HG02763 (cell line): Measurements from ENCODE around the gene FBRS.

Experiments used
- ATAC-seq: cut with Tn5 transposase; IDR thresholded peaks from one replicate; pipeline ENCODE4 v1.9.1; 2021; ENCODE audit warnings: mild to moderate bottlenecking, moderate library complexity; ENCODE audit not compliant: unreplicated experiment

FBRS gene

DNA sequence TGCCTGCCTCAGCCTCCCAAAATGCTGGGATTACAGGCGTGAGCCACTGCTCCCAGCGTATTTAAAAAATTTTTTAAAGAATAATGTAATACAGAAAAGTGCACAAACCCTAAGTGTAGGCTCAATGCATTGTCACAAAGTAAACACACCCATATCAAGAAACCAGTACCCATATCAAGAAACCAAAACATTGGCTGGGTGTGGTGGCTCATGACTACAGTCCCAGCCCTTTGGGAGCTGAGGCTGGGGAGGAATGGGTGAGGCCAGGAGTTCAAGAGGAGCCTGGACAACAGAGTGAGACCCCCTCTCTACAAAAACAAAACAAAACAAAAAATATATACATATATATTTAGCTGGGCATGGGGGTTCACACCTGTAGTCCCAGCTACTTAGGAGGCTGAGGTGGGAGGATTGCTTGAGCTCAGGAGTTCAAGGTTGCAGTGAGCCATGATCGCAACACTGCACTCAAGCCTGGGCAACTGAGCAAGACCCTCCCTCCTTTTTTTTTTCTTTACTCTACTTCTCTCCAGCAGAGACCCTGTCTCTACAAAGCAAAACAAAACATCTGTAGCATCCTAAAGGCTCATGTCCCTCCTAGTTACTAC is 16.8 kb upstream of the FBRS start:
- ATAC-seq: no peak

DNA sequence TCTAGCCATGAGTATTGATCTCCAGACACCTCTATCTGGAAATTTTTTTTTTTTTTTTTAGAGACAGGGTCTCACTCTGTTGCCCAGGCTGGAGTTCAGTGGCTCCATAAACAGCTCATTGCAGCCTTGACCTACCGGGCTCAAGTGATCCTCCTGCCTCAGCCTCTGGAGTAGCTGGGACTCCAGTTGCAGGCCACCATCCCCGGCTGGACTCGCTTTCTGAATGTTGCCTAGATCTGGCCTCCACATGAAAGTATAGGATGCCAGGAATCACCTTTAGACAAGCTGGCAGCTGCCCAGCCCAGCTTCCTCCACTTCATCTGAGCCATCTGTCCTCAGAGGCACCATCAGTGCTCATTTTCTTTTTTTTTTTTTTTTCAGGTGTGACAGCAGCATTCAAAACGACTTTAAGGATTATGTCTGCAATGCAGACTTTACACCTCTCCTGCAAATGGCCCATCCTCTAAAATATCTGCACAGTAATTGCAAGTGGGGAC is 13.8 kb upstream of the FBRS start:
- no peak for ATAC-seq

DNA sequence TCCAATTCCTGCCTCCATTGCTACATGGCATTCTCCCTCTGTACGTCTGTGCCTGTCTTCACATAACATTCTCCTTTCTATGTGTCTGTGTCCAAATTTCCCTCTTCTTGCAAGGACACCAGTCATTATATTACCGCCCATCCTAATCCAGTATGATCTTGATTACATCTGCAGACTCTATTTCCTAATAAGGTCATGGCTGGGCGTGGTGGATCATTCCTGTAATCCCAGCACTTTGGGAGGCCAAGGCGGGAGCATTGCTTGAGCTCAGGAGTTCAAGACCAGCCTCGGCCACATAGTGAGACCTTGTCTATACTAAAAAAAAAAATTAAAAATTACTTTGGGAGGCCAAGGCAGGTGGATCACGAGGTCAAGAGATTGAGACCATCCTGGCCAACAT is 12.5 kb upstream of the FBRS start:
- ATAC-seq: no peak

DNA sequence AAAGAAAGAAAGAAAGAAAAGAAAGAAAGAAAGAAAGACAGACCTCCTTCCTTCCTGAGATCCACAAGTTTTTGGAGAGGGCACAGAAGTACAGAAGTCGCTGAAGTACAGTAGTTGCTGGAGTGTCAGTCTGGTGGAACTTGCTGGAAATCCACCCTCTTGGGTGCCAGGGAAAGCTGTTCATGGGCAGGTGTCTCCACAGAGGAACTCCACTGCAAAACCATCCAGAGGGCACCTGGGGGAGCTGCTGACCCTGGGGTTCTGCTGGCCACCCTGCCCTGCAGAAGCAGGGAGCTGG is 11.0 kb upstream of the FBRS start:
- ATAC-seq: no peak

DNA sequence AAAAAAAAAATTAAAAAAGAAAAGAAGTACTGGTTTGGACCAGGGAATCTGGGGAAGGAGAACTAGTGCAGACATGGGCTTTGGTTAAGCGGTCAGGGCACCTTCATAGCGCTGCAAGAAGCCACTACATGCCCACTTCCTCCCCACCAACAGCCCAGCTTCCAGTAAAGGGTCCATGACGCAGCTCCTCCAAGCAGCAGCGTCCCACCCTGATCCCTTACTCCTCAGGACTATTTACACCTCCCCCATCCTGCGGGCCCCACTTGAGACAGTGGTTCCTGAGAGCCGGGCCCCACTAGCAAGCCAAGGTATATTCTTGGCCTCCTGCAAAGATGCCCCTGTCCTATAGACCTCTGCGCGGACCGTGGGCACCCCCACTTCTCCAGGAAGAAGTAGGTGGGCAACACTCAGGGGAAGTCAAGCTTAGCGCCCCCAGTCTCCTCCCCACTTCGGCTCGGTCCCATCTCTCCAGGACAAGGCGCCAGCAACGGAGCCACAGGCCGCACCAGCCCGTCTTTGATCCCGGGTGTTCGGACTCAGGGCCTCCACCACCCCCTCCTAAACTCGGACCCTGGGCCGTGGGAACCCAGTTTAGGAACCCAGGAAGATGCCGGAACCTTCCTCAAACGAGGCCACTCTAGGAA is 8.4 kb upstream of the FBRS start:
- peak; percentile 2 for ATAC-seq

DNA sequence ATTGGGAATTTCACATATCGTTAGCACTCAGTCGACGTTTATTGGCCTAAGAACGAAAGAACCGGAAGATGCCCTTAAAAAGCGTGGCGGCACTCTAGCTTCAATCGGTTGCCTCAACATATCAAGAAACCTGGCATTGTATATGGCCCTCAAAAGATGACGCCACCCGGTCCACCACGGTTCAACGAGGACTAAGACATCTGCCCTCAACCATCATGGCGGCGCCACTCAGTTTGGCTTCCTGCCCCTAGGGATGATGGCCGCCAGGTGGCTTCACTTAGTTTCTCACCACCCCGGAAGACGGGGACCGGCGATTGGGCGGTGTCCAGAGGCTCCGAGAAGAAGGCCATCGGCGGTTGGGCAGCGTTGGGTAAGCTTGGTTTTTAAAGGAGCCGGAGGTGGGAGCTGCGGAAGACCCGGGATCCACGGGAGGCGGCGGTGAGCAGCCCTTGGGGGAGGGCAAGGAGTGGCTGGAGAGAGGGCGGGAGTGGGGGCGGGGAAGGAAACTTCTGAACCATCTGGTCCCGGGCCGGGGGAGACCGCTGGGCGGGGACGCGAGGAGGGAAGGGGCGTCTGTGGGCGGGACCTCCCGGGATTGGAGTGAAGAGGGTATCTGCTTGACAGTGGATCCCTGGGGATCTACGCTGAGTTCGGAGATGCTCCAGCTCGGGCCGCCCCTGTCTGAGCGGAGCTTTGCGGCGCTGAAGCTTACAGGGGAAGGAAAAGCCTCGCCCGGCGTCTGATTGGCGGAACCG is 7.7 kb upstream of the FBRS start, which contains the start of gene PRR14:
Gene PRR14 (plus strand): TSS at position 592 of the 755 bp plus-strand sequence. CDS start 686 bp downstream, outside the sequence.
- peak; percentile 67 for ATAC-seq

DNA sequence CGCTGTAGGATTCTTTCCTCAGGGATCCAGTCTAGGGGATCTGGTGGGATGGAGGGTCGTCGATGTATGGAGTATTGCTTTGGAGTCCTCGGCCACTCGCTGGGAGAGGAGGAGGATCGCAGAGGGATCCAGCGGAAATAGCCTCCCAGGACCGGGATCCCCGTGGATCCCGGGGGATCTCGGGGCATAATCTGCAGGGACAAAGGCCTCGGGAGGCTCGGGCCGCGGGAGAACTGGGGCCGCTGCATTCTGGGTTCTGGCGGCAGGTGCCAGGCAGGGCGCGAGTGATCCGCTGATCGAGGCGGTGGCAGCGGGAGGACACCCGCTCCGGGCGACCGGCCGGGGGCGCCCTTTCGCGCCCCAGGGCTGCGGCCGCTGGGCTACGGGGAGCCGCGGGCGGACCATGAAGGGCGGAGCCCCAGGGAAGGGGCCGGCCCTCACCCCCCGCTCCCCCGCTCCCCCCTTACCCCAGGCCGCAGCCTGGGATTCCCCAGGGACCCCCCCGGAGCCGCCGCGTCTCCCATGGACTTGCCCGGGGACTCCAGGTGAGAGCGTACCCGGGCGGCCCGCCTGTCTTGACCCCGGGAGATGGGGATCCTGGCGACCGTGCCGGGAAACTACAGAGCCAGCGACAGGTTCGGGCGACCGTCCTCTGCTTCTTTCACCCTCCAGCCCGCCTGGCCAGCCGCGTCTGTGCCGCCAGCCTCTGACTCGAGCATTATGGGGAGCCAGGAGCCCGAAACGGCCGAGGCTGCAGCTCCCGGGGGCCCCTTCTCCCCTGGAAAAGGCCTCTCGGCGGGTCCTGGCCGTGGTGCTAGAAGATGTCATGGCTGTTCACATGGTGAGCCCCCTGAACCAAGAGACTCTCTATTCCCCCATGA is 6.9 kb upstream of the FBRS start:
- peak; percentile 52 for ATAC-seq

DNA sequence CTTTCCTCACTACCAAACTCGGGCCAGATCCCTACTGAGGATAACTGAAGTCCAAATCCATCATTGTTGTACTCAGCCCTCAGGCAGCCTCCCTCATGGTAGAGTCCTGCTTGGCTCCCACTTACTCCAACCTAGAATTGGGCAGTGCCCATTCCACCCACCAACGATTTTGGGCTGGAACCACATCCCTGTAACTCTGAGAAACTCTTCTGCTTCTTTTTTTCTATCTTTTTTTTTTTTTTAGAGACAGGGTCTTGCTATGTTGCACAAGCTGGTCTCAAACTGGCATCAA is 6.3 kb upstream of the FBRS start:
- no peak for ATAC-seq

DNA sequence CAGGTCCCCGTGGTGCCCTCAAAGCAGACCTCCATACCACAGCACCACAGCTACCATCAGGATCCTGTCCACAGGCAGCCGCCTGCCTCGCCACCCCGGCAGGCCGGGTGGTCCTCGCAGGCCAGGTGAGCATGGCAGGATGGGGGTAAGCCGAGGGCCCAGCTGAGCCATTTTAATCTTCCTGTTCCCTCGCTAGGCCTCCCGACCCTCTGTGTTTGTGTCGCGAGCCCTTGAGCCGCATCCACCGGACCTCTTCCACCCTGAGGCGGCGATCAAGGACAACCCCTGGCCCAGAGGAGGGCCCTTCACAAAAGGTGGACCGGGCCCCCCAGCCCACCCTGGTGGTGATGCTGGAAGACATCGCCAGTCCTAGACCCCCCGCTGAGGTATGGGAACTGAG is 5.5 kb upstream of the FBRS start:
- no peak for ATAC-seq

DNA sequence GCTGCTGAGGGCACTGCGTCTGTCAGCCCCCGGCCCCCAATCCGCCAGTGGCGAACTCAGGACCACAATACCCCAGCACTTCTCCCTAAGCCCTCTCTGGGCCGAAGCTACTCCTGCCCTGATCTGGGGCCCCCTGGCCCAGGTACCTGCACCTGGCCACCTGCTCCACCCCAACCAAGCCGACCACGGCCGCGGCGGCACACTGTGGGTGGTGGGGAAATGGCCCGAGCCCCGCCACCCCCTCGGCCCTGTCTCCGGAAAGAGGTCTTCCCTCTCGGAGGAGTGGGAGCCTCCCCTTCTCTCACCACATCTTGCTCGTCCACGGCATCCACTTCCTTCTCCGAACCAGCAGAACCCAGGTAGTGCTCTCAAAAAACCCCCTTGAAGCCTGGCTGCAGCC is 3.4 kb upstream of the FBRS start:
- no peak for ATAC-seq

DNA sequence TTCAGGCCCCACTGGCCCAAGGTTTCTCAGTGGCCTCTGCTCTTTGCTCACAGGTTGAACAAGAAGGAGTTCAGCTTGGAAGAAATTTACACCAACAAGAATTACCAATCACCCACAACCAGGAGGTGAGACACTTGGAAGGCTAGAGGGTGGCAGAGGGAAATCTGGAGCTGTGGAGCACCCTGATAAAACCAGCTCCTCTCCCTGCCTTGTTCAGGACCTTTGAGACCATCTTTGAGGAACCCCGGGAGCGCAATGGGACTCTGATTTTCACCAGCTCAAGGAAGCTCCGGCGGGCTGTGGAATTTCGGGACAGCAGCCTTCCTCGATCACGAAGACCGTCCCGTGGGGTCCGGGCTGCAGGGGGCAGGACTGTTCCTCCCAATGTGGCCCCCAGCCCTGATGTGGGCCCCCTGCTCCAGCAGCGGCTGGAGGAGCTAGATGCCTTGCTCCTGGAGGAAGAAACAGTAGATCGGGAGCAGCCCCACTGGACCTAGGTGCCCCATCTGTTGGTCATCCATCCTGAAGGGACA is 2.4 kb upstream of the FBRS start:
- ATAC-seq: no peak

DNA sequence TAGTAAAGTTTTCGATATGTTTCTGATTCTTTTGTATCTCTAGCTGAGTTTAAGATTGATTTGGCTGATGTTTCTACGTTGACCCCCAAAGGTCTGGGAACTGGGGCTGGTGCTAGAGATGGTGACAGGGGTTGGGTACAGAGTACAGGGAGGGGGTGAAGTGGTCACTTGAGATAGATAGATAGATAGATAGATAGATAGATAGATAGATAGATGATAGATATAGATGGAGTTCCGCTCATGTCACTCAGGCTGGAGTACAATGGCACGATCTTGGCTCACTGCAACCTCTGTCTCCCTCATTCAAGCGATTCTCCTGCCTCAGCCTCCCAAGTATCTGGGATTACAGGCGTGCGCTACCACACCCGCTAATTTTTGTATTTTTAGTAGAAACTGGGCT is 1.8 kb upstream of the FBRS start:
- ATAC-seq: no peak

DNA sequence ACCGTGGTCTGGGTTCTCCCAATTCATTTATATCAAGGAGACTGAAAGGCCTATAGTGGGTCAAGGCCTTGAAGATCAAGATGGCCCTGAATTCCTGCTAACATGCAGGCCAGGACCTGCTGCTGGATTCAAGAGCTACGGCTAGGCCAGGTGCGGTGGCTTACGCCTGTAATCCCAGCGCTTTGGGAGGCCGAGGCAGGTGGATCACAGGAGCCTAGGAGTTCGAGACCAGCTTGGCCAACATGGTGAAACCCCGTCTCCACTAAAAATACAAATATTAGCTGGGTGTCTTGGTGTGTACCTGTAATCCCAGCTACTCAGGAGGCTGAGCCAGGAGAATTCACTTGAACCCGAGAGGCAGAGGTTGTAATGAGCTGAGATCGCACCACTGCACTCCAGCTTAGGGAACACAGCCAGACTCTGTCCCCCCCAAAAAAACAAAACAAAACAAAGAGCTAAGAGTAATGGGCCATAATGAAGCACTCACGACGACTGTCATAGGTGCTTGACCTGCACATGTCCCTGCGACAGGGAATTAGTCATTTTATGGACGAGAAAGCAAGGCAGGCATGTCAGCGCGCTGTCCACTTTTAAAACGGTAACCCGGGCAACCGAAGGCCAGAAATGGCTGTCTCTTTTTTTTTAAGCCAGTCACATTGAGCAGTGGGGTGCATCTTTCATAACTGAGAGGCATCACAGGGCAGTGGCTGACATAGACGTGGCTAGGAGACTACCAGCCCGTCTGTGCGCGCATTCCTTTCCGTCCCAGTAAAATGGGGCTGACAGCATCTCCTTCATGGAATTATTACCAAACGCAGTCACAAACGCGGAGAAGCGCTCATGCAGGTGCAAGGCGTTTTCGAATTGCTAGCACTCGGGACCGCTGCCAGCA is 1.0 kb upstream of the FBRS start:
- no peak for ATAC-seq

DNA sequence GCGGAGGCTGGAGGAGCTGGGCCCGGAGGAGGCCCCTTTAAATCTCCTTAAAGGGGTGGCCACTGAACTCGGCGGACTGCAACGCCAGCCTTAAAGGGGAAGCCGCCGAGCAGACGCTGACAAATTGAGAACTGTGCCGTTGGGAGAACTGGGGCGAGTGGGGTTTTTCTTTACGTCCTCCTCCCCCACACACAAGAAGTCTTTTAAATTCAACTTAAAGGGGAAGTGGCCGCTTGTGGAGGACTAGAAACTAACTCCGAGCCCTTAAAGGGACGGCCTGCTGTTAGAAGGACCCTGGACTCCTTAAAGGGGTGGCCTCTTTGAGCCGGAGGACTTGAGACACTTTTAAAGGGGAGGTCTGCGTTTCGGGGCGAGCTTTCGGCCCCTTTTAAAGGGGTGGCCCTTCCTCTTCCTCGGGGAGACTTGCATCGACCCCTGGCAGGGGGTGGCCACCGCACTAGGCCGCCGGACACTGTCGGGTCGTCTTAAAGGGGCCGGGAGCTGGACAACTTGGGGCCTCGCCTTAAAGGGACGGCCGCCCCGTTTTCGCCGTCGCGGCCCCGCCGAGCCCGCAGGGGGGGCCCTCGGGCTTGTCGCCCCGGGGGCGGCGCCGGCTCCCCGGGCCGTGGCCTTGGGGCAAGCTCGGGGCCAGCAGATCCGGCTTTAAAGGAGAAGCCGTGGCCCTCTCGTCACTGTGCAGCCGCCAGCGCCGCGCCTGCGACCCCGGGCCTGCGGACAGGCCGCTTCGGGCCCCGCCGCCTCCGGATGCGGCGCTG is 688 bp downstream of the FBRS start:
- ATAC-seq: peak; percentile 17

DNA sequence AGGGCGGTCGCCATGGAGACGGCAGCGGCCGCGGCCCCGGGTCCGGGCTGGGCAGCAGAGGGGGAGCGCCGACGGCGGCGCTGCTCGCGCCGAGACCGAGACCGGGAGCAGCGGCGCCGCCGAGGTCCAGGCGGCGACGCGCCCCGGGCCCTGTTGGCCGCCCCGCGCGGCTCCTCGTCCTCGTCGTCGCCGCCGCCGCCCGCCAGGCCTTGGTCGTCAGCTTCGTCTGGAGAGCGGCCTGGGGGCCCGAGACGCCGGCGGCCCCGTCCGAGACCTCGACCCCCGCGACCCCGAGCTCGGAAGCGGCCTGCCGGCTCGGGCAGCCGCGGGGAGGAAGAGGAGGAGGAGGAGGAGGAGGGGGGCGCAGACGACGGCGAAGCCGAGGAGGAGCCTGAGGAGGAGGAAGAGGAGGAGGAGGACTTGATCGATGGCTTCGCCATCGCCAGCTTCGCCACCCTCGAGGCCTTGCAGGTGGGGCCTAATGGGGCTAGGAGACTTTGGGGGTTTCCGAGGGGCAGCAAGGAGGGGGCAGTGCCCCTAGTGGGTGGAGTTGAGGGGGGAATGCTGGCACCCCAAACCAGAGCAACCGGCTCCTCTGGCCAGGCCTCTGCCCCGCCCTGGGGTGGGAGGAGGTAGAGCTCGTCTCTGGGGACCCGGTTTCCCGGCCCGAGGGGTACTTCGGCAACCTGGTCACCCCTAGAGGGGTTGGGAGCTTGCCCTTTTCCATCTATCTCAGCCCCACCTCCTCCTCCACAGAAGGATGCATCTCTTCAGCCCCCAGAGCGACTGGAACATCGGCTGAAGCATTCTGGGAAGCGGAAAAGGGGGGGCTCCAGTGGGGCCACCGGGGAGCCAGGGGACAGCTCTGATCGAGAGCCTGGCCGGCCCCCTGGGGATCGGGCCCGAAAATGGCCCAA is 1.5 kb downstream of the FBRS start:
- ATAC-seq: no peak

DNA sequence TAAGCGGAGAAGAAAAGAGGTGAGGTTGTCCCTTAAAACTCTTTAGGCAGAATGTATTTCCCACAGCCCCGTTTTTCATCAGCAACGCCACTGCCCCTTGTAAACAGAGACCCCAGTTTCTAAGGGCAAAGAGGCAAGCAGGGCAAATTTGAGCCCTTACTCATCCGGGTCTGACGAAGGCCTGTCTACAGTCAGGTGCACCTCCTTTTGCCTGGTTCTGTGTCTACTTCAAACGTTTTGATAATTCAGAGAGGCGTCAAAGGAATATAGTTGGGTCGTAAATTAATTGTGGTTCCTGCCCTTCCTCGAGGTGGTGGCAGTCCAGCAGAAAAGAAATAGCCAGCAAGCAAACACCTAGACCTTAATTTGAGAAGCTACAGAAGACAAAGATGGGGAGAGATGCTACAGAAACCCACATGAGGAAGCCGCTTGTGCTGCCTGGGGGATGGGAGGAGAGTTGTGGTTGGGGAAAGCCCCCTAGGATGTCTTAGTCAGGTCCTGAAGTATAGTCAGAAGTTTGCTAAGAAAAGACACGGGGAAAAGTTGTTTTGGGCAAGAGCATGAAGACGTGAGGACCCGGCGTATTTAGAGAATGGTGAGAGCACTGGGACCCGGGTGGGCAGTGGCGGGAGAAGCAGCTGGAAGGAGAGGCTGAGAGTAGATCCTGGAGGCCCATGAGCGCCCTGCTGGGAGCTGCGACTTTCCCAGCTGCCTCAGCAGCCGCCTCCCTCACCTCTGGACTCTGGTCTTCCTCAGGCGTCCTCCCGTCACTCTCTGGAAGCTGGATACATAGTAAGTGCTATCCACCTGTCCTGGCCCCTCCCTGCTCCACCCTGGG is 2.4 kb downstream of the FBRS start:
- no peak for ATAC-seq

DNA sequence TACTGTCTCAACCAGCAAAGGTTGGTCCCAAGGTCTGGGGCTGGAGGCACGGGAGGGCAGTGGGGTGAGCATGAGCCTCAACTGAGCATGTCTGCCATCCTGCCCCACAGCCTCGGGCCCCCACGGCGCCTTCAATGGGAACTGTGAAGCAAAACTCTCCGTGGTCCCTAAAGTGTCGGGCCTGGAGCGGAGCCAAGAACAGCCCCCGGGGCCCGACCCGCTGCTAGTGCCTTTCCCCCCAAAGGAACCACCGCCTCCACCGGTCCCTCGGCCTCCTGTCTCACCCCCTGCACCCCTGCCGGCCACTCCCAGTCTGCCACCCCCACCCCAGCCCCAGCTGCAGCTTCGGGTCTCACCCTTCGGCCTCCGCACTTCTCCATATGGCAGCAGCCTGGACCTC is 4.2 kb downstream of the FBRS start:
- ATAC-seq: no peak

DNA sequence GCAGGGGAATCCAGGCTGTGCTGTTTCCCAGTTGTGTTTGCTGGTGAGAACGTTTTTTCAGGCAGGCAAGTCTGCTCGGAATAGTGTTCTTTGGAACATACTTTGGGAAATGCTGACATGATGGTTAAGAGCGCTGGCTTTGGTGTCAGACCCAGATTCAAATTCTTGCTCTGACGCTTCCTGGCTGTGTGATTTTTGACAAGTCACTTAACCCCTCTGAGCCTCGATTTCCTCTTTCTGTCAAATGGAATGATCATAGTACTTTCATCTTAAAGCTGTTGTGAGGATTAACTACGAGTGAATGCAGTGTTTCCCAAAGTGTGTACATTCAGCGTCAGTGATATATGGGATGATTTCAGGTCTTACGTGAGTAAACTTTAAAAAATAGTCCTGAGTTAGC is 4.8 kb downstream of the FBRS start:
- ATAC-seq: no peak
